ENCODE results near the gene ADAMTS10. TPM values are rescaled to one million over a fixed set of nuclear protein-coding genes. Genes with fewer than 3 reads are reported as not detected.
A peak's percentile ranks its signal among the peaks of the same experiment; 100 is the strongest.

Gene ADAMTS10
- total RNA-seq, 1 experiment from 2014 or later = 26.5 TPM

GRCh38 chr19:8545743-8546142 is 64.8 kb downstream of the ADAMTS10 start:
- Histone ChIP-seq H2BK20ac (ENCODE audit: low read depth, low read length, poor library complexity, severe bottlenecking) (no peak overlapping the region), H2BK5ac (ENCODE audit: insufficient read length, low read length) (no peak overlapping the region), H2BK15ac (ENCODE audit: low read depth, low read length) (no peak overlapping the region), H3K9ac (ENCODE audit: extremely low read depth, insufficient read length, low read length) (no peak overlapping the region), H2BK120ac (ENCODE audit: low read depth, low read length, poor library complexity, severe bottlenecking) (no peak overlapping the region), H2BK12ac (ENCODE audit: insufficient read length, low read depth, low read length) (no peak overlapping the region), H4K20me1 (ENCODE audit: control insufficient read depth, insufficient read depth, insufficient read length) (no peaks in the 10 kb centered on the region), H3K79me1 (ENCODE audit: insufficient read depth, low read depth, low read length, poor library complexity, severe bottlenecking) (no peaks in the 10 kb centered on the region), H3K23ac (ENCODE audit: insufficient read length, low read depth, low read length) (no peak overlapping the region), H4K5ac (ENCODE audit: insufficient read length, low read depth, low read length) (no peak overlapping the region), H3K4me1 (ENCODE audit: insufficient read depth, low read length) (no peaks in the 10 kb centered on the region), H4K91ac (ENCODE audit: insufficient read length, low read depth, low read length) (no peak overlapping the region), H3K4me2 (ENCODE audit: insufficient read depth, insufficient read length, low read length) (no peak overlapping the region), H3K79me2 (ENCODE audit: insufficient read depth, low read length) (no peaks in the 10 kb centered on the region), H4K8ac (replicated peaks; ENCODE audit: insufficient read length, low read depth, low read length) (no peak overlapping the region), H3K4ac (ENCODE audit: low read depth, low read length) (no peak overlapping the region), H3K27ac (ENCODE audit: insufficient read length, low read depth, low read length) (no peak overlapping the region), H3T11ph (ENCODE audit: low read length) (no peak overlapping the region), H3K9me3 (ENCODE audit: control insufficient read depth, low read depth, low read length) (no peaks in the 10 kb centered on the region), H3K23me2 (ENCODE audit: insufficient read length, low read depth, low read length, poor library complexity, severe bottlenecking) (no peaks in the 10 kb centered on the region), H3K27me3 (ENCODE audit: insufficient read depth, low read length) (no peaks in the 10 kb centered on the region), H2AFZ (ENCODE audit: low read length) (no peak overlapping the region), H3K56ac (ENCODE audit: insufficient read length, low read depth, low read length) (no peak overlapping the region), H2AK5ac (ENCODE audit: insufficient read length, low read length) (no peak overlapping the region), H3K18ac (ENCODE audit: insufficient read length, low read depth, low read length) (no peak overlapping the region), H3K14ac (ENCODE audit: insufficient read depth, low read length) (no peak overlapping the region)
- H3K27me3 Mint-ChIP-seq (ENCODE audit: low read depth) = no peaks in the 10 kb centered on the region; the same call in none of the 2 replicates
- no peaks in the 10 kb centered on the region; a peak in 1 of 5 replicates for H3K9me3 Mint-ChIP-seq
- peaks cover 15 to 25% (median 22%) of the 10 kb centered on the region in 3 experiments; a peak in 6 of 7 replicates for H3K36me3 Mint-ChIP-seq (ENCODE audit: insufficient read depth in 1 of 3, low read depth in 3 of 3)
- peak overlapping the region in 1 of 3 experiments; percentile 55; a peak in 1 of 7 replicates for H3K27ac Mint-ChIP-seq
- TF ChIP-seq, protein P1, sequence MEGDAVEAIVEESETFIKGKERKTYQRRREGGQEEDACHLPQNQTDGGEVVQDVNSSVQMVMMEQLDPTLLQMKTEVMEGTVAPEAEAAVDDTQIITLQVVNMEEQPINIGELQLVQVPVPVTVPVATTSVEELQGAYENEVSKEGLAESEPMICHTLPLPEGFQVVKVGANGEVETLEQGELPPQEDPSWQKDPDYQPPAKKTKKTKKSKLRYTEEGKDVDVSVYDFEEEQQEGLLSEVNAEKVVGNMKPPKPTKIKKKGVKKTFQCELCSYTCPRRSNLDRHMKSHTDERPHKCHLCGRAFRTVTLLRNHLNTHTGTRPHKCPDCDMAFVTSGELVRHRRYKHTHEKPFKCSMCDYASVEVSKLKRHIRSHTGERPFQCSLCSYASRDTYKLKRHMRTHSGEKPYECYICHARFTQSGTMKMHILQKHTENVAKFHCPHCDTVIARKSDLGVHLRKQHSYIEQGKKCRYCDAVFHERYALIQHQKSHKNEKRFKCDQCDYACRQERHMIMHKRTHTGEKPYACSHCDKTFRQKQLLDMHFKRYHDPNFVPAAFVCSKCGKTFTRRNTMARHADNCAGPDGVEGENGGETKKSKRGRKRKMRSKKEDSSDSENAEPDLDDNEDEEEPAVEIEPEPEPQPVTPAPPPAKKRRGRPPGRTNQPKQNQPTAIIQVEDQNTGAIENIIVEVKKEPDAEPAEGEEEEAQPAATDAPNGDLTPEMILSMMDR (conservative IDR thresholded peaks at IDR 0.05) = no peak
- no peak for DNase-seq
- WGBS (ENCODE audit: extremely low coverage, insufficient read length, low lambda C conversion rate) = no CpG with 5 or more reads among the region's 8 CpGs
- H3K4me1 Mint-ChIP-seq = no peaks in the 10 kb centered on the region
- no peak overlapping the region for H3K4me3 Mint-ChIP-seq

Measured in H9 (cell line).